HG02588 (cell line): ENCODE data around the gene ACSL3.
"Not testable (repeated sequence)": the region's sequence is repeated elsewhere in the genome, so short reads cannot be mapped to it uniquely, and the experiment has no call there.

Experiments used
- ATAC-seq: cut with Tn5 transposase; IDR thresholded peaks from one replicate; pipeline ENCODE4 v1.9.1; 2021; ENCODE audit warnings: mild to moderate bottlenecking, moderate library complexity; ENCODE audit not compliant: unreplicated experiment

The ACSL3 gene

DNA sequence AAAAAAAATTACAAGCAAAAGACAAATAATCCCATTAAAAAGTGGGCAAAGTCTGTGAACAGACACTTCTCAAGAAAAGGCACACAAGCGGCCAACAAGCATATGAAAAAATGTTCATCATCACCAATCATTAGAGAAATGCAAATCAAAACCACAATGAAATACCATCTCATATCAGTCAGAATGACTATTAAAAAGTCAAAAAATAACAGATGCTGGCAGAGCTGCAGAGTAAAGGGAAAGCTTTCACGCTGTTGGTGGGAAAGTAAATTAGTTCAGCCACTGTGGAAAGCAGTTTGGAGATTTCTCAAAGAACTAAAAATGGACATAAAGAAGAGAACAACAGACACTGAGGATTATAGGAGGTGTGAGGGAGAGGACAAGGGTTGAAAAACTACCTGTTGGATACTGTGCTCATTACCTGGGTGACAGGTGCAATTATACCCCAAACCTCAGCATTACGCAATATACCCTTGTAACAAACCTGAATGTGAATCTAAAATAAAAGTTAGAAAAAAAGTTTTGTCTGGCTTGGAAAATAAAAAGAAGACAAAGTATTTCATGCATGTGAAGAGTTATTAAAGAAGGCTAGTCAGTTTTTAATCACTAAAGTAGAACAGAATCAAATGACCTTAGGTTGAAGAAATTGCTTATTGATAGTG lies 8.7 kb upstream of the ACSL3 start:
- no peak for ATAC-seq

DNA sequence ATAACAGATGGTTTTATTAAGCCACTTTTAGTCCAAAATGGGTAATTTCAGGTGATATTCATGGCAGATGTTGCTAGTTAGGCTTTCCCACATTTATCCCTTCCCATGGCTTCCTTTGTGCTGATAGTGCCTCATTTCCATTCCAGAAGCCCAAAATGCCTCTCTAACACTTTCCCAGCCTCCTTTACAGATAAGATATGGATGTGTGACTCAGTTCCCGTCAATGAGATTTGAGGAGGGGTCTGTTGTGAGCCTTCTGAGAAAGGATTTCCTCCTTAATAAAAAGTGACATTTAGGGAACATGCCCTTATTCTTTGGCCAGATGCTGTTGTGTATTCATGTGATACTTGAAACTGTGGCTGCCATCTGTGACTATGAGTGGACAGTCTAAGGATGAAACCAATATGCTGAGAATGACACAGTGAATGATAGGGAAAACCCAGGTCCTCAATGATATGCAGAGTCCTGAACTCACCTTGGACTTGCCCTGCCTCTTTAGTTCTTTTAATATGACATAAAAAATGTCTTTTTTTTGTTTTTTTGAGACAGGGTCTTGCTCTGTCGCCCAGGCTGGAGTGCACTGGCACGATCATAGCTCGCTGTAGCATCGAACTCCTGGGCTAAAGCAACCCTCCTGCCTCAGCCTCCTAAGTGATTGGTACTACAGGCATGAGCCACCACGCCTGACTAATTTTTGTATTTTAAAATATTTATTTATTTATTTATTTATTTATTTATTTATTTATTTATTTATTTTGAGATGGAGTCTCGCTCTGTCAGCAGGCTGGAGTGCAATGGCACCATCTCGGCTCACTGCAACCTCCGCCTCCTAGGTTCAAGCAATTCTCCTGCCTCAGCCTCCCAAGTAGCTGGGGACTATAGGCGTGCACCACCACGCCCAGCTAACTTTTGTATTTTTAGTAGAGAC lies 5.8 kb upstream of the ACSL3 start:
- no peak for ATAC-seq

GRCh38 chr2:222859786-222860612 lies 837 bp upstream of the ACSL3 start:
- no peak for ATAC-seq

DNA sequence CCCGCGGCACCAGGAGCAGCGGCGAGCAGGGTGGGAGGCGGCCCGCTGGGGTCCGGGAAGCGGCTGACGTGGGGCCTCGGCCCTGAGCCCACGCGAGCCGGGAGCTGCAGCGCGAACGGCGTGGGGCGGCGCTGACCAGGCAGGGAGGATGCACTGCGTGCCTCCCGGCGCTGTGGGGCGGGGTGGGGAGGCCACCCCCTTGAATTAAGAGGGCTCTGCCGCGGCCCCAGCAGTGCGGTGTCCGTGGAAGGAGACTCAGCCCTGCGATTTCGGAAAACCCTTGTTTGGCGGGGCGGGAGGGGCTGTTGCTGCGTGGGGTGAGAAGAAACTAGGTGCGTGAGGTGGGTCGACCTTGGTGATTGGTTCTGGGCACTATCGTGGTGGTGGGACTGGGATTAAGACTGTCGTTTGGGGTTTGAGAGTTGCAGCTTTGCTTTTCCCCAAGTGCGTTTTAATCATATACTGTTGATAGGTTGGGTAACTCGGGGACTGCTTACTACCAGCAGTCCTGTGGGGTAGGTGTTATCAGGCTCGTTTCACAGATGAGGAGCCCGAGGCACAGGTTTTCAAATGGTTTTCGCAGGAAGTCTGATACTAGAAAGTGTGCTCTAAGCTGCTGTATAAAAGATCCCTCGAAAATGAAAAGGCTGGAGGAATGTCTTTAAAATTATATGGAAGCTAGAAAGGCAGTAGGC lies 722 bp downstream of the ACSL3 start:
- ATAC-seq = peak; percentile 35

DNA sequence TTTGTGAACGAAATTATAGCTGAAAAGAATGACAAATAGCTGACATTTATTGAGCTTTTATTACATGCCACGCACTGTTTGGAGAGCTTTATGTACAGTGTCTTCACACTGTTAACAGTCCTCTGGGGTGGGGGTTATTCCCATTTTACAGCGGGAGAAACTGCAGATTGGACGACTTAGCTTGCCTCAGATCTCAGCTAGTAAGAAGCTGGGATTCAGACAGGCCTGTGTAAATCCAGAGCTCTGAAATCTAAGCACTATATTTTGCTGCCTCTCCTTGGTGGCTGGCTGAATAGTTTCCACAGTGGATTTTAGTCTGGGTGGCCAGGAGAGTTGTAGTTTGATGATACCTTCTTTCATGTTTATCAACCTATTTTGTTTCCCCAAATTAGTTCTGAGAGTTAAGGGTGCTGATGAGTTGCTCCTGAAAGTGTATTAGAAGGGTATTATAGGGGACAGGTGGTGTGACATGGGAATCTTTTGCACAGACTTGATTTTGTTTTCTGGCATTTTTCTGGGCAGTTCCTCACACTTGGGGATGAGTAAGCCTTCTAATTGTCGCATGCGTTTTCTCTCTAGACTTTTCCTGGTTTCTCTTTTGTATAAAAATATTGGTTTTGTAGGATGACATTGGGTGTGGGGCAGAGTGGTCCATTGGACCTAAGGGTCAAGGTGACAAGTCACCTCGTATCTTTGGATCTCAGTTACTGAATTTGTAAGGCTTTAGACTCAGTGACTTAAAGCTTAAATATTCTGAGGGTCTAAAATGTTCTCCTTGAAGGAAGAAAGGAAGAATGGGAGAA lies 1.5 kb downstream of the ACSL3 start:
- ATAC-seq = no peak

DNA sequence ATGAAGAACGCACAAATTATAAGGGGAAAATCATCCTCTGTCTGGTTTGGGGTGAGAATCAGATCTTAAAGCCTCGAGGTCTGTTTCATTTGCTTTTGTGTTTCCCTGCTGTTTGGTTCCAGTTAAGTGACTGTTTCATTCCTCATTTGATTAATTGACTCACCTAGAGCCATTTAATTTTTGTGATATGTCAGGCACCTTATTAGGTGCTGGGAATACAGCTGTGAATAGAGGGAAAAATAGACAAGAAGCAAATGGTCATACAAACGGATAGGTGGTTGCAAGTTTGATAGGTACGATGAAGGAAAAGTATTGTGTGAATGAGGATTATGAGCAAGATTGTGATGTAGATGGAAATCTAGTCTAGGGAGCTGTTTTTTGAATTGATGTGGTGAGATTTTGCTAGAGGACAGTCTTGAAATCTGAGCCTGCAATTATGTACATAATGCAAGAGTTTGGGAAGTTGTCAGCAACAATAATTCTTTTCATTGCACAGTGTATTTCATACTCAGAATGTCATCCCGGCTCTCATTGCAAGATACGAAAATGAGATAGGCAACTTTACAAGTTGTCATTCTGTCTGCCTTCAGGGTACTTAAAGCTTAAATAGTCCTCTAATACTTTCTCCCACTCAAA lies 2.2 kb downstream of the ACSL3 start:
- no peak for ATAC-seq

DNA sequence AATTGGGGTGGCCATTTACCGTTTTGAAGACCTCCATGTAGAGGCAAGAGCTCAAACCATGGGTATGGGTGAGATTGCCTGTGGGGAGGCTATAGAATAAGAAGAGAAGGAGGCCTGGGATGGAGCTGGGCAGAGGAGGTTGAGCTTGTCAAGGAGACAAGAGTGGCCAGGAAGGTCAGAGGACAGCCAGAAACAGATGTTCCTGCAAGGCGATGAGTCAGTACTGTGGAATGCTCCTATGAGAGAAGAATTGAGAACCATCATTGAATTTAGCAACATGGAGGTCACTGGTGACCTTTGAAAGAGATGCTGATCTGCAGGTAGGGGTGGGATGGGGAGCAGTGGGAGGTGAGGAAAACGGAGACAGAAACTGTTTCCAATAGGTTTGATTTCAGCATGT lies 3.5 kb downstream of the ACSL3 start:
- no peak for ATAC-seq

DNA sequence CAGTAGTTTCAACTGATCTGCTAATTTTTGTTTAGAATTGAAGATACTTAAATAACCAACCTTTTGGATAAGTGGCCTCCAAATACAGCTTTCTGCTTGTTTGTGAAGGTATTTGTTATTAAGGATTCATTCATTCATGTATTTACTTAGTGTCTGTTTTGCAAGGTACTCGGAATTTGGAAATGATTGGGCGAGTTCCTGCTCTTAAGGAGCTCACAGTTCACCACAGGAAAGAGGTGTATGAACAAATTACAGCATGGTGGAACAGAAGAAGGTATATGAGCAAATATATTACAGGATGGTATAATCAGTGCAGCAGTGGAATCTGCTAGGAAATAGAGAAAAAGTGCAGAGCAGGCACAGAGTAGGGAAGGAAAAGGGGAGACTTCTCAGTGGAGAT lies 4.5 kb downstream of the ACSL3 start:
- no peak for ATAC-seq

DNA sequence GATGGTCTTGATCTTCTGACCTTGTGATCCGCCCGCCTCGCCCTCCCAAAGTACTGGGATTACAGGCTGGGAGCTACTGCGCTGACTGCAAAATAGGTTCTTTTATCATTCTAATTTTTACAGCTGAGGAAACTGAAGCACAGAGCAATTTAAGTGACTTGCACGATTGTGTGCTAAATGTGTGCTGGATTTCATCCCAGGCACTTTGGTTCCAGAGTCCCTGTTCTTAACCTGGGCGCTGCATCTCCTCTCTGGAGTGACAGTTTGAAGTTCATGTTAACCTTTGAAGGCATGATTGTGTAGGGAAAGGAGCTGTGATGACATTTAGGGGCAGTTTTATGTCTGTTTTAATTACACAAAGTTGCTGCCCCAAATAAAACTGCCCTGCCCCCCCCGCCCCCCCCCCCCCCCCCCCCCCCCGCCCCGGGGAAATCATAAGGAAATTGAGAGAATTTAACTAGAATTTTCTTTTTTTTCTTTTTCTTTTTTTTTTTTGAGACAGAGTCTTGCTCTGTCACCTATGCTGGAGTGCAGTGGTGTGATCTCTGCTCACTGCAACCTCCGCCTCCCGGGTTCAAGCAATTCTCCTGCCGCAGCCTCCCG lies 5.6 kb downstream of the ACSL3 start:
- no peak for ATAC-seq

- ATAC-seq = not testable (repeated sequence)
Measured at GRCh38 chr2:222868560-222869251, 7.9 kb downstream of the ACSL3 start.

- no peak for ATAC-seq
Measured at GRCh38 chr2:222869252-222869560, 8.4 kb downstream of the ACSL3 start.

DNA sequence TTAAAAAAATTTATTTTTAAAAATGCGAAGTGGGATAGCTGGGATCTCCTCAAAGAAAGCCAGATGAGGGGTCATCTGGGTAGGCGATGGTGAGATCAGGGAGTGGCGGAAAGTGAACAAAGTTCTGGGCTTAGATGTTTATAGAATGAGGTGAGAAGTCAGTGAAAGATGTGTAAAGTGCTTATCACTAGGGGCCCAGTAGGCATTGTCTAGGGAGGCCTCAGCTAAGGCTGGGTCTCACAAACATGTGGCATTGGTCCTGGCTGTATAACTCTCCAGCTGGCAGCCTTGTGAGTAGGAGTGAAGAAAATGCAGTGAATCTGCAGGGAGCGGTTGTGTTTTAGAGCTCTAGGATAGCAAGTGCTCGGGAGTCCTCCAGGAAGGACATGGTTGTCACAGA lies 10.5 kb downstream of the ACSL3 start:
- ATAC-seq = no peak

- ATAC-seq = no peak
Measured at GRCh38 chr2:222872551-222872950, 11.7 kb downstream of the ACSL3 start.

GRCh38 chr2:222875482-222875881 lies 14.6 kb downstream of the ACSL3 start:
- ATAC-seq = no peak

DNA sequence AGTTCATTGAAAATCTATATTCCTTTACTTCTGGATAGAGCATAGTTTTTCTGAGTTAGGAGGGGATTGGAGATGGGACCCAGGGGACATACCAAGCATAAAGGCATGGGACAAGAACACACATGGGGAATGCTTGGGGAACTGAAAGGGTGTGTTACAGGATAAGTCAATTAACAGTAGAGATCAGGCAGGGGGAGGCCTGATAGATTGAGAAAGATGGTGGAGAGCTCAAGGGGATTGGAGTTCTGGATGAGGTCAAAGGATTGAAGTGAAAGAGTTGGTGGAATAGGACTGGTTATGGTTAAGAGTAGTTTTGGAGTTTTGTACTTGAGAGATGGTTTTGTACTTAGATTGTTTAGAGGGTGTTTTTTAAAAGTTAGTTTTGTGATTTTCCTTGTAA lies 16.1 kb downstream of the ACSL3 start:
- ATAC-seq = no peak

DNA sequence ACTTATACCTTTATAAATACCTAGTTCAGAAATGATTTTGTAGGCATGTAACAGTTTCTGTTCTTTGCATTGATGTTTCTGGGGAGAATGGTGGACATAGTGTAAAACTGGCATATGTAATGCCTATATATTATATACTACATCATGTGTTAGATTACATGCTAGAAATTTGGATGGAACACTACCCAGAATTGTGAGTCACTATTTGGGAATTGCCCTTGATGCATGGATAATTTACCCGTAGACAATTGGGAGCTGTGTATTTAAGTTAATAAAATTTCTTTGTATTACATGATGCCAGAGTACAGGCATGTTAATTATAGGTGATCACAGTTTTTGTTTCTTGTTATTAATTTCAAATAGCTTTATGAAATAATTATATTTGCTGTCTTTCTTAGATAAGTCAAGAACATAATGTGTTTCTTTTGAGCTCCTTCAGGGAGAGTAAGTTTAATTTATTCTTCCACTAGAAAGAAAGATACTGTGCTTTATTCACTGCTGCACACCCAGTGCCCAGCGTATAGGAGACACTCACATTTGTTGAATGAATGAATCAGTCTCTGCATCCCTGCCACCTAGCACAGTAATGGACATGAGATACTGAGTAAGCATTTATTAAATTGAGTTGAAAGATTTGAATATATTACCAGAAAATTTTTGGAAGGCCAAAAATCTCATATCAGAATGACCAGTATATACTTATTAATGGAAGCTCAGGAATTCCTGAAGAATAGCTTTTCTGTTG lies 16.9 kb downstream of the ACSL3 start:
- no peak for ATAC-seq

DNA sequence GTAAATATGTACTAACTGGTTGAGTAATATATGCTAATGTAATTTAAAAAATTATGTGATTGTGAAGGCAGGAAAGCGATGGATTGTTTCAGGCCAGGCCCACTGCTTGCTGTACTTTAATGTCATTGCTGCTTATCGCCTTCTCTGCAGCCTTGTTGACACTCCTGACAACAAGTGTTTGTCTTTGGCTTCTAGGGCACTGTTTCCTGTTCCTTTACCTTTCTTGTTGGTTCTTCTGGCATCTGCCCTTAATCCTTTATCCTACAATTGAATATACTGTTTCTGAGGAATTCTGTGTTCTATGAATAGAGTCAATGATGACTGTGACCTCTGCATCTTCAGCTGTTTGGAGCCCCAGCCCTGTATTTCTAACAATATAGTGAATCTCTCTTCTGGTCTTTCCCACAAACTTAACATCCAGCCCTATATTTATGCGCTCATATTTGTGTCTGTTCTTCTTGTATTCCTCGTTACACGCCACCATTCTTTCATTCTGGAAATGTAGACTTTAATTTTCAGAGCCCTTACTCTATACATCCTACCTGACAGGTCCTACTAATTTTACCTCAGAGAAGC lies 17.6 kb downstream of the ACSL3 start:
- ATAC-seq = no peak
